BE2C (cell line): ENCODE measurements around the gene HTRA3.

Source experiments
- DNase-seq: peaks from one replicate; pipeline ENCODE4 v3.0.0-alpha.2; 2020
- H3K27me3 ChIP-seq: fragments of 250-450 bp; sonication (Bioruptor Pico); 2 replicates; pipeline ENCODE4 v1.5.1; 2020; ENCODE audit warnings: mild to moderate bottlenecking
- H3K36me3 ChIP-seq: fragments of 250-450 bp; sonication (Bioruptor Pico); 2 replicates; pipeline ENCODE4 v1.5.1; 2020; ENCODE audit warnings: mild to moderate bottlenecking
- H3K4me1 ChIP-seq: fragments of 250-450 bp; sonication (Bioruptor Pico); 2 replicates; pipeline ENCODE4 v1.5.1; 2020
- H3K4me3 ChIP-seq: 2 replicates; pipeline ENCODE4 v1.5.1; 2011; ENCODE audit warnings: low read depth, low read length
- H3K9me3 ChIP-seq: fragments of 250-450 bp; sonication (Bioruptor Pico); 2 replicates; pipeline ENCODE4 v1.5.1; 2020
- TF ChIP-seq, protein P1 (sequence below): IDR thresholded peaks from 2 replicates; pipeline ENCODE4 v1.5.1; 2012; ENCODE audit warnings: mild to moderate bottlenecking, low read depth, low read length

The HTRA3 gene

DNA sequence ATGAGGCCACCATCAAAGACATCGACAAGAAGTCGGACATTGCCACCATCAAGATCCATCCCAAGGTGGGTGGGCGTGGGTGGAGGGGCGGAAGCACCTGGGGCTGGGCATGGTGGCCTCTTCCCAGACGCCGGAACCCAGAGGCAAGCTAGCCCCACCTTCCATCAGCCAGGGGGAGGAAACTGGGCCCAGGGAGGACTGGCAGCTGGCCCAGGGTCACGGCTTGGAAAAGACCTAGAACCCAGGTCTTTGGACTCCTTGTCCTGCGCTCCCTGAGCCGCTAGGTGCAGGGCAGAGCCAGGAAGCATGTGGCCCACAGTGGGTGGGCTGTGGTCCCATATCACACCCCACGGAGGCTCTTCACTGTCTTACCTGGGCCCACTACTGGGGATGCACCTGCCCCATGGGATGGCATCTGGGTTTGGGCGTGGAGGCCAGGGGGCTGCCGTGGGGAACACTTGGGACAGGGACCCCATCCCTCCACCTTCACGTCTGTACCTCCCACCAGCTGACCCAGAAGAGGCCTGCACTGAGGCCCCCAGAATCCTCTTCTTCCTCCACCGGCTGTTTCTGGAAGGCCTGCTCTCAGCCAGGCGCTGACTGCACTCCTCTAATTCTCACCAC, 17.3 kb downstream of the HTRA3 start:
- H3K27me3 ChIP-seq = no peaks in the 10 kb centered on the region
- no peaks in the 10 kb centered on the region for H3K9me3 ChIP-seq
- TF ChIP-seq, protein P1, sequence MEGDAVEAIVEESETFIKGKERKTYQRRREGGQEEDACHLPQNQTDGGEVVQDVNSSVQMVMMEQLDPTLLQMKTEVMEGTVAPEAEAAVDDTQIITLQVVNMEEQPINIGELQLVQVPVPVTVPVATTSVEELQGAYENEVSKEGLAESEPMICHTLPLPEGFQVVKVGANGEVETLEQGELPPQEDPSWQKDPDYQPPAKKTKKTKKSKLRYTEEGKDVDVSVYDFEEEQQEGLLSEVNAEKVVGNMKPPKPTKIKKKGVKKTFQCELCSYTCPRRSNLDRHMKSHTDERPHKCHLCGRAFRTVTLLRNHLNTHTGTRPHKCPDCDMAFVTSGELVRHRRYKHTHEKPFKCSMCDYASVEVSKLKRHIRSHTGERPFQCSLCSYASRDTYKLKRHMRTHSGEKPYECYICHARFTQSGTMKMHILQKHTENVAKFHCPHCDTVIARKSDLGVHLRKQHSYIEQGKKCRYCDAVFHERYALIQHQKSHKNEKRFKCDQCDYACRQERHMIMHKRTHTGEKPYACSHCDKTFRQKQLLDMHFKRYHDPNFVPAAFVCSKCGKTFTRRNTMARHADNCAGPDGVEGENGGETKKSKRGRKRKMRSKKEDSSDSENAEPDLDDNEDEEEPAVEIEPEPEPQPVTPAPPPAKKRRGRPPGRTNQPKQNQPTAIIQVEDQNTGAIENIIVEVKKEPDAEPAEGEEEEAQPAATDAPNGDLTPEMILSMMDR = no peak
- peaks cover 18% of the 10 kb centered on the region for H3K4me1 ChIP-seq
- no peak for DNase-seq
- no peaks in the 10 kb centered on the region for H3K36me3 ChIP-seq
- H3K4me3 ChIP-seq = no peak overlapping the region

DNA sequence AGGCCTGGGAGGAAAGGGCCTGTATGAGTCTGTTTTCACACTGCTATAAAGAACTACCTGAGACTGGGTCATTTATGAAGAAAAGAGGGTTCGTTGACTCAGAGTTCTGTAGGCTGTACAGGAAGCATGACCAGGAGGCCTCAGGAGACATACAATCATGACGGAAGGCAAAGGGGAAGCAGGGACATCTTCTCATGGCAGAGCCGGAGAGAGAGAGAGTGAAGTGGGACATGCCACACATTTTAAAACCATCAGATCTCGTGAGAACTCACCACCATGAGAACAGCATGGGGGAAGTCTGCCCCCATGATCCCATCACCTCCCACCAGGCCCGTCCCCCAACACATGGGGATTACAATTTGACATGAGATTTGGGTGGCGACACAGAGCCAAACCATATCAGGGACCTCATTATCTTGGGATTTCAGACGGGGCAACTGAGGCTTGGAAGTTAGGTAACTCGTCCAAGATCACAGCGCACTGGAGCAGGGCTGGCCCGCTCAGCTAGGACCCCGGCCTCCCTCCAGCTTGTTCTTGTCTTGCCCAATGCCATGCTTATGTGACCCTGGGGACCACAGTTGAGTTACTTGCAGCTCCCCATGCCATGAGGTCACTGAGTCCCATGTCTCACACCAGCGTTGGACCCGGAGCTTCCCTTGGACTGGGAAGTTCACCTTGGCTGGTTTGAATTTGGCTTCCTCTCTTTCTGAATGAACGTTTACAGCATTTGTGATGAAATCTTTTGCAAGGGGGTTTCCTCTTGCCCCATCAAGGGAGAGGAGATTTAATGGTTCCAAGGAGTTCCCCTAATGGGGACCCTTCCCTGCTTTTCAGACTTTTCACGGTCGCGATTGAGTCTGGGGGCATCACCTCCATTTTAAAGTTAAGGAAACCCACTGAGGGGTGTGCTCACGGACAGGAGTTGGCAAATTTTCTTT, 18.1 kb downstream of the HTRA3 start:
- Histone ChIP-seq H3K36me3 (no peaks in the 10 kb centered on the region), H3K27me3 (no peaks in the 10 kb centered on the region), H3K9me3 (no peaks in the 10 kb centered on the region), H3K4me1 (peaks cover 14% of the 10 kb centered on the region), H3K4me3 (no peak overlapping the region)
- TF ChIP-seq, protein P1 = no peak
- no peak for DNase-seq

- peak; percentile 5 for DNase-seq
- Histone ChIP-seq H3K9me3 (no peaks in the 10 kb centered on the region), H3K4me1 (peaks cover 2% of the 10 kb centered on the region), H3K27me3 (no peaks in the 10 kb centered on the region), H3K4me3 (no peak overlapping the region), H3K36me3 (no peaks in the 10 kb centered on the region)
- TF ChIP-seq, protein P1 = no peak
Measured at GRCh38 chr4:8289151-8289750, 19.7 kb downstream of the HTRA3 start.

GRCh38 chr4:8289956-8290700, 20.6 kb downstream of the HTRA3 start:
- Histone ChIP-seq H3K4me3 (no peak overlapping the region), H3K4me1 (no peaks in the 10 kb centered on the region), H3K27me3 (no peaks in the 10 kb centered on the region), H3K36me3 (no peaks in the 10 kb centered on the region), H3K9me3 (no peaks in the 10 kb centered on the region)
- TF ChIP-seq, protein P1 = no peak
- peak; percentile 4 for DNase-seq

- Histone ChIP-seq H3K4me3 (no peak overlapping the region), H3K36me3 (no peaks in the 10 kb centered on the region), H3K9me3 (no peaks in the 10 kb centered on the region), H3K27me3 (no peaks in the 10 kb centered on the region), H3K4me1 (no peaks in the 10 kb centered on the region)
- TF ChIP-seq, protein P1 = no peak
- peak; percentile 10 for DNase-seq
Measured at GRCh38 chr4:8290701-8290970, 21.1 kb downstream of the HTRA3 start.
